ENCODE measurements around the gene PISD.

DNA sequence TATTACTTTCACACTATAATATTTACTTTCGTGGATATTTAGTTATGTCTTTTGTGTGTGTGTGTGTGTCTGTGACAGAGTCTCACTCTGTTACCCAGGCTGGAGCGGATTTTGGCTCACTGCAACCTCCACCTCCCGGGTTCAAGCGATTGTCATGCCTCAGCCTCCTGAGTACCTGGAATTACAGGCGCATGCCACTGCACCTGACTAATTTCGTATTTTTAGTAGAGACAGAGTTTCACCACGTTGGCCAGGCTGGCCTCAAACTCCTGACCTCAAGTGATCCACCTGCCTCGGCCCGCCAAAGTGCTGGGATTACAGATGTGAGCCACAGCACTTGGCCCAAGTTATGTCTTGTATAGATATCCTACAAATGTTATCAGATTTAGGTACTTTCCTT is 9.9 kb downstream of the PISD start:
- TF ChIP-seq, protein P1, sequence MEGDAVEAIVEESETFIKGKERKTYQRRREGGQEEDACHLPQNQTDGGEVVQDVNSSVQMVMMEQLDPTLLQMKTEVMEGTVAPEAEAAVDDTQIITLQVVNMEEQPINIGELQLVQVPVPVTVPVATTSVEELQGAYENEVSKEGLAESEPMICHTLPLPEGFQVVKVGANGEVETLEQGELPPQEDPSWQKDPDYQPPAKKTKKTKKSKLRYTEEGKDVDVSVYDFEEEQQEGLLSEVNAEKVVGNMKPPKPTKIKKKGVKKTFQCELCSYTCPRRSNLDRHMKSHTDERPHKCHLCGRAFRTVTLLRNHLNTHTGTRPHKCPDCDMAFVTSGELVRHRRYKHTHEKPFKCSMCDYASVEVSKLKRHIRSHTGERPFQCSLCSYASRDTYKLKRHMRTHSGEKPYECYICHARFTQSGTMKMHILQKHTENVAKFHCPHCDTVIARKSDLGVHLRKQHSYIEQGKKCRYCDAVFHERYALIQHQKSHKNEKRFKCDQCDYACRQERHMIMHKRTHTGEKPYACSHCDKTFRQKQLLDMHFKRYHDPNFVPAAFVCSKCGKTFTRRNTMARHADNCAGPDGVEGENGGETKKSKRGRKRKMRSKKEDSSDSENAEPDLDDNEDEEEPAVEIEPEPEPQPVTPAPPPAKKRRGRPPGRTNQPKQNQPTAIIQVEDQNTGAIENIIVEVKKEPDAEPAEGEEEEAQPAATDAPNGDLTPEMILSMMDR (IDR thresholded peaks at IDR 0.05): no peak
- TF ChIP-seq POLR2A (IDR thresholded peaks at IDR 0.05) (no peak), POLR2AphosphoS5 (IDR thresholded peaks at IDR 0.05) (no peak)

Measured in stomach (tissue), 4 donors.